VCaP (cell line): ENCODE data around the gene RANBP3L.
A peak's percentile ranks its signal among the peaks of the same experiment; 100 is the strongest.
"Not testable (repeated sequence)": the region's sequence is repeated elsewhere in the genome, so short reads cannot be mapped to it uniquely, and the experiment has no call there.

Experiments
- H3K27ac ChIP-seq: fragments of 450-650 bp; 2 replicates; pipeline ENCODE4 v1.5.1; 2017
- TF ChIP-seq, protein P1 (sequence below): fragments of 450-650 bp; conservative IDR thresholded peaks from 2 replicates; pipeline ENCODE4 v1.5.1; 2017; ENCODE audit warnings: mild to moderate bottlenecking, moderate library complexity

RANBP3L gene

GRCh38 chr5:36300927-36301540, 668 bp downstream of the RANBP3L start:
- H3K27ac ChIP-seq: peak overlapping the region; percentile 78
- TF ChIP-seq, protein P1, sequence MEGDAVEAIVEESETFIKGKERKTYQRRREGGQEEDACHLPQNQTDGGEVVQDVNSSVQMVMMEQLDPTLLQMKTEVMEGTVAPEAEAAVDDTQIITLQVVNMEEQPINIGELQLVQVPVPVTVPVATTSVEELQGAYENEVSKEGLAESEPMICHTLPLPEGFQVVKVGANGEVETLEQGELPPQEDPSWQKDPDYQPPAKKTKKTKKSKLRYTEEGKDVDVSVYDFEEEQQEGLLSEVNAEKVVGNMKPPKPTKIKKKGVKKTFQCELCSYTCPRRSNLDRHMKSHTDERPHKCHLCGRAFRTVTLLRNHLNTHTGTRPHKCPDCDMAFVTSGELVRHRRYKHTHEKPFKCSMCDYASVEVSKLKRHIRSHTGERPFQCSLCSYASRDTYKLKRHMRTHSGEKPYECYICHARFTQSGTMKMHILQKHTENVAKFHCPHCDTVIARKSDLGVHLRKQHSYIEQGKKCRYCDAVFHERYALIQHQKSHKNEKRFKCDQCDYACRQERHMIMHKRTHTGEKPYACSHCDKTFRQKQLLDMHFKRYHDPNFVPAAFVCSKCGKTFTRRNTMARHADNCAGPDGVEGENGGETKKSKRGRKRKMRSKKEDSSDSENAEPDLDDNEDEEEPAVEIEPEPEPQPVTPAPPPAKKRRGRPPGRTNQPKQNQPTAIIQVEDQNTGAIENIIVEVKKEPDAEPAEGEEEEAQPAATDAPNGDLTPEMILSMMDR: no peak

DNA sequence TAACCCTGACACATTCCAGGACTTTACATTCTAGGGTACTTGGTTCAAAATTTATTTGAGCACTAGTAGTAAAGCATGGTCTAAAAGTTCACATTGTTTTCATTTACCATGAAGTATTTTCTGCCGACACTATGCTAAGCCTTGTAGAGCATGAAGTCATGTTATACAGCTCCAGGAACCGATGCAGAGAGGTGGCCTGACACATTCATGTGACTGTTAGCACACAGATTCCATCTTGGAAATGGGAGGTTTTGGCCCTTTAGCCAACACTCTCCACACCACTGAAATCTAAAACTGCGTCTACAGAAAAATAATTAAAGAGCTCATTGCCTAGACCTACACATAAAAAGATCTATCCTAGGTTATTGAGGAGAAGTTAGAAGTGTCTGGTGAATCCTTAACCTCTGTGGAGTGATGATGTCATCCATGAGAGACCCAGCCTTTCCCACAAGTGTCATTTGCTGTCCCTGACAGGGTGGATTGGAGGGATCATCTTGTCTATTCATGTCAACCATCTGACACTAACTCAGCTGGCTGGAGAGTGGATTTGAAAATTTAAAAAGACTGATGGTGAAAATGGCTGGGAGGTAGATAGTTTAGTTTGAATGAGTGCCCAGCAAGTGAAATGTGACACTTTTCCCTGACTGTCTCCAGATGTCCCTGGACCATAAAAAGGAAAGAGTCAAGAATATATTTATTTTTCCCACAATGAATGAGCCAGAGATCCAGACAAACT, 1.3 kb downstream of the RANBP3L start:
- H3K27ac ChIP-seq: peak overlapping the region; percentile 78
- TF ChIP-seq, protein P1: no peak

GRCh38 chr5:36298552-36298951, 3.1 kb downstream of the RANBP3L start:
- TF ChIP-seq, protein P1: no peak
- H3K27ac ChIP-seq: no peak overlapping the region

DNA sequence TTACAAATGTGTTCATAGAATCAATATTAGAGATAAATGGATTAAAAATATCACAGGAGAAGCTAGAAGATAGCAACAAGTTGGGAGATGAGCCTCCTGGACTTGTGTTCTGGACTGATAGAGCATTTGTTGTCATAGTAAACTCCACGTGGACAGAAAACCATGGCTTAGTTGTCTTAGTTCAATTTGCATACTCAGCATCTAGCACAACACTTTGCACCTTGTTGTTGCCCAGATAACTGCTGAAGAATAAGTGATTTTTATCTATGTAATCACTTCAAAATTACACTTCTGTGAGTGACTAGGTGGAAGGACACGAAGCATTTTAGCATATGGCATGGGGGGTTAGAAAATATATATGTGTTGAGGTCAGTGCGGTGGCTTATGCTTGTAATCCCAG, 4.0 kb downstream of the RANBP3L start:
- TF ChIP-seq, protein P1: no peak

DNA sequence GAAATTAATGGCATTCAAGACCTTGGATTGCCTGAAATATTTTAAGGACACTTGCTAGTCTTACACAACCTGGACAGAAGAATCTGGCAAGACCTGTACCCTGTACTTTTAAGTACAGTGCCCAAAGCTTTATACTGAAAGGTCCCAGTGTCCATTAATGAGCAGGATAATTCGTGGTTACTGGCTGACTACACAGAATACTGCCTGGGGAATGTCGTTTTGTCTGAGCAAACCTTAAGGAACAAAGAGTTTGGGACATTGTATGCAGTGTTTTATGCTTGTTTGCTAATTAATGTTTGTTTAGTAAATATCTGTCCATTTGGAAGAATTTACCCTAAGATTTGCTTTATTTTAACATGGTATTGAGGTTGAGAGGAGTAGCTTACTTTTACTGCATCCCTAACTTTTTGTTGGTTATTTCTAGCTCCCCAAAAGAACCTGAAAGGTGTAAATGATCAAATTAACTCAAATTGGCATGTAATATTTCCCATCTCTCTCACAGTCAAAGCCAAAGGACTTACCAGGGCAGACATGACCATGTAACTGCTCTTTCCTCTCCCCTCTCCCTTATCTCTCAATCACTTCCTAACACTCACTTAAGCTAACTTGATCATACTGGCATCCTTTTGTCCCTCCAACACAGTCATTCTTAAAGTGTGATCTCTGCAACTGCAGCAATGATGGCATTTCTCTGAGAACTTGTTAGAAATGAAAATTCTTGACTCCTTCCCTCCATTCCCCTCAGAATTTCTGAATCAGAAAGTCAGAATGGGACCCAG, 15.7 kb downstream of the RANBP3L start:
- TF ChIP-seq, protein P1: no peak

More for the DNA sequence above, 4.0 kb downstream of the RANBP3L start:
- H3K27ac ChIP-seq: no peak overlapping the region

GRCh38 chr5:36283775-36284174, 17.9 kb downstream of the RANBP3L start:
- not testable (repeated sequence) for H3K27ac ChIP-seq

More for the DNA sequence above, 15.7 kb downstream of the RANBP3L start:
- H3K27ac ChIP-seq: peak overlapping the region; percentile 57

GRCh38 chr5:36281626-36282025, 20.1 kb downstream of the RANBP3L start:
- TF ChIP-seq, protein P1: no peak

More at GRCh38 chr5:36281626-36282025, 20.1 kb downstream of the RANBP3L start:
- no peak overlapping the region for H3K27ac ChIP-seq
